OCI-LY3 (cell line): ENCODE measurements around the gene ARL6IP5.

Experiments used
- CTCF ChIP-seq: fragments of 200-600, 300-600 bp; sonication (generic); IDR thresholded peaks from 2 replicates; pipeline ENCODE4 v1.5.1; 2014; ENCODE audit warnings: antibody characterized with exemption, low read length, low read depth
- EZH2phosphoT487 ChIP-seq: fragments of 200-600 bp; shearing (Covaris generic); IDR thresholded peaks from 2 replicates; pipeline ENCODE4 v1.6.1; 2018; ENCODE audit warnings: antibody characterized with exemption, mixed run types, low read depth

- TF ChIP-seq CTCF (no peak), EZH2phosphoT487 (no peak)
These were observed 32.3 kb upstream of the ARL6IP5 start for GRCh38 chr3:69052472-69052898.
